ENCODE results near the gene RPP14. TPM values are rescaled to one million over a fixed set of nuclear protein-coding genes. Genes with fewer than 3 reads are reported as not detected.

RPP14 gene
- total RNA-seq, 2 donors from 2014 or later = 22.0 to 23.6 TPM

GRCh38 chr3:58334506-58334884 is 28.4 kb downstream of the RPP14 start:
- Histone ChIP-seq H3K4me1 (ENCODE audit: control insufficient read depth, insufficient read depth, low read length) (no peaks in the 10 kb centered on the region), H3K4me3 (ENCODE audit: low read length) (peak overlapping the region; percentile 82), H3K9me3 (ENCODE audit: control insufficient read depth, low read length) (no peaks in the 10 kb centered on the region), H3K9ac (ENCODE audit: extremely low read depth, low read length, poor library complexity, severe bottlenecking) (no peak overlapping the region), H3K36me3 (ENCODE audit: control insufficient read depth, insufficient read depth, low read length) (no peaks in the 10 kb centered on the region), H3K27me3 (ENCODE audit: control insufficient read depth, insufficient read depth, low read length, poor library complexity, severe bottlenecking) (peaks cover 10% of the 10 kb centered on the region), H3K27ac (ENCODE audit: low read depth, low read length) (no peak overlapping the region)
- no CpG with 5 or more reads among the region's 1 CpG for whole genome bisulfite sequencing, 2 experiments (ENCODE audit: insufficient coverage in 1 of 2, insufficient read length in 1 of 2)
- no peak for DNase-seq
- H3K27ac Mint-ChIP-seq = no peak overlapping the region
- H3K4me3 Mint-ChIP-seq = peak overlapping the region; percentile 82
- peaks cover 11% of the 10 kb centered on the region for H3K27me3 Mint-ChIP-seq (ENCODE audit: insufficient read depth)
- peaks cover 23% of the 10 kb centered on the region for H3K4me1 Mint-ChIP-seq
- H3K36me3 Mint-ChIP-seq (ENCODE audit: low read depth) = peaks cover 4% of the 10 kb centered on the region
- no peaks in the 10 kb centered on the region for H3K9me3 Mint-ChIP-seq
- TF ChIP-seq, protein P1, sequence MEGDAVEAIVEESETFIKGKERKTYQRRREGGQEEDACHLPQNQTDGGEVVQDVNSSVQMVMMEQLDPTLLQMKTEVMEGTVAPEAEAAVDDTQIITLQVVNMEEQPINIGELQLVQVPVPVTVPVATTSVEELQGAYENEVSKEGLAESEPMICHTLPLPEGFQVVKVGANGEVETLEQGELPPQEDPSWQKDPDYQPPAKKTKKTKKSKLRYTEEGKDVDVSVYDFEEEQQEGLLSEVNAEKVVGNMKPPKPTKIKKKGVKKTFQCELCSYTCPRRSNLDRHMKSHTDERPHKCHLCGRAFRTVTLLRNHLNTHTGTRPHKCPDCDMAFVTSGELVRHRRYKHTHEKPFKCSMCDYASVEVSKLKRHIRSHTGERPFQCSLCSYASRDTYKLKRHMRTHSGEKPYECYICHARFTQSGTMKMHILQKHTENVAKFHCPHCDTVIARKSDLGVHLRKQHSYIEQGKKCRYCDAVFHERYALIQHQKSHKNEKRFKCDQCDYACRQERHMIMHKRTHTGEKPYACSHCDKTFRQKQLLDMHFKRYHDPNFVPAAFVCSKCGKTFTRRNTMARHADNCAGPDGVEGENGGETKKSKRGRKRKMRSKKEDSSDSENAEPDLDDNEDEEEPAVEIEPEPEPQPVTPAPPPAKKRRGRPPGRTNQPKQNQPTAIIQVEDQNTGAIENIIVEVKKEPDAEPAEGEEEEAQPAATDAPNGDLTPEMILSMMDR (conservative IDR thresholded peaks at IDR 0.05) = no peak

DNA sequence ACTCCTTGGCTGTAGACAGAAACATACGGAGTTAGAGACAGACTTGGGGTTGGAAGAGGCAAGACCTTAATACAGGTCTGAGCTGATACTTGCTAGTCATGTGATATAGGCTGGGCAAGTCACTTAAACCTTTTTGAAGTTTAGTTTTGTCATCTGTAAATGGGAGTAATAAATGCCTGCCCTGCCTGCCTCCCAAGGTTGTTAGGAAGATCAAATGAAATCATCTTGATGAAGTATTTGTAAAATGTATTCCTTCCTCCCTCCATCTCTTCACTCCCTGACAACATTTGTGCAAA is 29.6 kb downstream of the RPP14 start:
- Histone ChIP-seq H3K27me3 (ENCODE audit: control insufficient read depth, insufficient read depth, low read length, poor library complexity, severe bottlenecking) (peaks cover 10% of the 10 kb centered on the region), H3K4me3 (ENCODE audit: low read length) (no peak overlapping the region), H3K9ac (ENCODE audit: extremely low read depth, low read length, poor library complexity, severe bottlenecking) (no peak overlapping the region), H3K36me3 (ENCODE audit: control insufficient read depth, insufficient read depth, low read length) (no peaks in the 10 kb centered on the region), H3K4me1 (ENCODE audit: control insufficient read depth, insufficient read depth, low read length) (no peaks in the 10 kb centered on the region), H3K9me3 (ENCODE audit: control insufficient read depth, low read length) (no peaks in the 10 kb centered on the region), H3K27ac (ENCODE audit: low read depth, low read length) (no peak overlapping the region)
- no peak for DNase-seq
- H3K36me3 Mint-ChIP-seq (ENCODE audit: low read depth) = peaks cover 4% of the 10 kb centered on the region
- WGBS, 2 experiments (ENCODE audit: insufficient coverage in 1 of 2, insufficient read length in 1 of 2) = 67 to 80% methylated on average over 1 of the region's 1 CpG
- no peak overlapping the region for H3K4me3 Mint-ChIP-seq
- H3K27me3 Mint-ChIP-seq (ENCODE audit: insufficient read depth) = peaks cover 11% of the 10 kb centered on the region
- peaks cover 23% of the 10 kb centered on the region for H3K4me1 Mint-ChIP-seq
- H3K9me3 Mint-ChIP-seq = no peaks in the 10 kb centered on the region
- TF ChIP-seq, protein P1 (conservative IDR thresholded peaks at IDR 0.05) = no peak
- H3K27ac Mint-ChIP-seq = no peak overlapping the region

GRCh38 chr3:58336135-58336882 is 30.3 kb downstream of the RPP14 start:
- Histone ChIP-seq H3K4me3 (ENCODE audit: low read length) (no peak overlapping the region), H3K36me3 (ENCODE audit: control insufficient read depth, insufficient read depth, low read length) (no peaks in the 10 kb centered on the region), H3K9ac (ENCODE audit: extremely low read depth, low read length, poor library complexity, severe bottlenecking) (no peak overlapping the region), H3K4me1 (ENCODE audit: control insufficient read depth, insufficient read depth, low read length) (no peaks in the 10 kb centered on the region), H3K27ac (ENCODE audit: low read depth, low read length) (no peak overlapping the region), H3K9me3 (ENCODE audit: control insufficient read depth, low read length) (no peaks in the 10 kb centered on the region), H3K27me3 (ENCODE audit: control insufficient read depth, insufficient read depth, low read length, poor library complexity, severe bottlenecking) (peaks cover 10% of the 10 kb centered on the region)
- H3K4me3 Mint-ChIP-seq = no peak overlapping the region
- H3K27ac Mint-ChIP-seq = no peak overlapping the region
- TF ChIP-seq, protein P1 (conservative IDR thresholded peaks at IDR 0.05) = no peak
- H3K9me3 Mint-ChIP-seq = no peaks in the 10 kb centered on the region
- 100% methylated on average over 1 of the region's 3 CpGs for WGBS, 2 experiments (ENCODE audit: insufficient coverage in 1 of 2, insufficient read length in 1 of 2)
- peaks cover 4% of the 10 kb centered on the region for H3K36me3 Mint-ChIP-seq (ENCODE audit: low read depth)
- H3K4me1 Mint-ChIP-seq = peaks cover 23% of the 10 kb centered on the region
- H3K27me3 Mint-ChIP-seq (ENCODE audit: insufficient read depth) = peaks cover 7% of the 10 kb centered on the region
- no peak for DNase-seq
